ENCODE measurements around the gene LCN15.
"Not testable (repeated sequence)": the region's sequence is repeated elsewhere in the genome, so short reads cannot be mapped to it uniquely, and the experiment has no call there.

The LCN15 gene

DNA sequence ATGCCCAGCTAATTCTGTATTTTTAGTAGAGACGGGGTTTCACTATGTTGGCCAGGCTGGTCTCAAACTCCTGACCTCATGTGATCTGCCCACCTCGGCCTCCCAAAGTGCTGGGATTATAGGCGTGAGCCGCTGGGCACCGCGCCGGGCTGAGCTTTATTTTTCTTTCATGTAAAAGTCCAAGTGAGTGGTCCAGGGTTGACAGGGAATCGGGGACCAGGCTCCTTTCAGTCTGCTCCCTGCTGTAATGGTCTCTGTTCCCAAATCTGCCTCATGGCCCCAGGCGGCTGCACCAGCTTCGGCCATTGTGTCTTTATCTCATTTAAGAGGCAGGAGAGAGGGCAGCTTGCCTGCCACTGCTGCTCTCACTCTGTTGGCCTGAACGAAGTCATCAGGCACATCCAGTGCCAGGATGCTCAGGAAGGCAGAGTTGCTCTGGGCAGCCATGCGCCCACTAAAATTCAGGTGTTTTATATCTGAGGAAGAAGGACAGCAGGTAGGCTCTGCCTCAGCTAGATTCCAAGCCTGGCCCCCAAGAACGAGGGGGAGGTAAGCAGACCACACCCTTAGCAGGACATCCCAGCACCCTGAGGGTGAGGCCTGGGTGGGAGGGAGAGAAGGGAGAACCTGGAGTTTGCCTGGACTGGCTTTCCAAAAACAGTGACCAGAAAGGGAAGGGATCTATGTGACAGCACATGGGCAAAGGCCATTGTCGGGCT is 30.1 kb upstream of the LCN15 start:
- no peak for DNase-seq (ENCODE audit: low read depth)

DNA sequence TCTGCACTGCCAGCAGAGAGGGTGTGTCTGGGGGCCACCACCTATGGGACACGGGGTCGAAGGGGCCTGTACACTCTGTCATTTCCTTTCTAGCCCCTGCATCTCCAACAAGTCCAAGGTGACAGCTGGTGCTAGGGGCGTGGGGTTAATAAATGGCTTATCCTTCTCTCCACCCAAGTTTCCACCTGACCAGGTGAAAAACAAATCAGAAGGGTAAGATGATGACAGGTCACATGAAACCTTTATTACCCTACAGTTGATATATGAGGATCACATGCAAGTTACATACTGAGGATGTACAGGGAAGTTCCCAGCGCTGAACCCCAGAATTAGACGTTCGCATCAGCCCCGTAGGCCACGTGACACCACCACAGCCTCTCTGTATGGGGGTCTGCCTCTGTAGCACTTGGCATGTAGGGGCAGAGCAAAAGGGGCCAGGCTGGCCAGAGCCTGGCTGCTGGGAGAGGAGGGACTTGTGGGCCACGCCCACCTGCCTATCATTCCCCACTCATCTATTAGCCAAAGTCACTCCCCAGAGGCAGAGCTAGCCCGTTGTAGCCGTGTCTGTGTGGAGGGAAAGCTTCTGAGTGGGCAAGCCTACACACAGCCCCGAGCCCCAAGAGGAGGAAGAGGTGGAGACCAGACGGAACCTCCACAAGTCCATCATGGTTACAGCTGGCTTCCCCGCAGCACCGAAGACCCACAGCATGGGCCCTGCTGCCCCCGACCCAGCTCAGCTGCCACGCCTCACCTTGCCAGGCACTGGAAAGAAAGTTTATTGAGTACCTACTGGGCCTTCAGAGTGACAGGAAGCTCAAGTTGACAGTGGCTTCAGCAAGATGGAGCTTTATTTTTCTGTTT is 29.0 kb upstream of the LCN15 start:
- DNase-seq (ENCODE audit: low read depth) = no peak

DNA sequence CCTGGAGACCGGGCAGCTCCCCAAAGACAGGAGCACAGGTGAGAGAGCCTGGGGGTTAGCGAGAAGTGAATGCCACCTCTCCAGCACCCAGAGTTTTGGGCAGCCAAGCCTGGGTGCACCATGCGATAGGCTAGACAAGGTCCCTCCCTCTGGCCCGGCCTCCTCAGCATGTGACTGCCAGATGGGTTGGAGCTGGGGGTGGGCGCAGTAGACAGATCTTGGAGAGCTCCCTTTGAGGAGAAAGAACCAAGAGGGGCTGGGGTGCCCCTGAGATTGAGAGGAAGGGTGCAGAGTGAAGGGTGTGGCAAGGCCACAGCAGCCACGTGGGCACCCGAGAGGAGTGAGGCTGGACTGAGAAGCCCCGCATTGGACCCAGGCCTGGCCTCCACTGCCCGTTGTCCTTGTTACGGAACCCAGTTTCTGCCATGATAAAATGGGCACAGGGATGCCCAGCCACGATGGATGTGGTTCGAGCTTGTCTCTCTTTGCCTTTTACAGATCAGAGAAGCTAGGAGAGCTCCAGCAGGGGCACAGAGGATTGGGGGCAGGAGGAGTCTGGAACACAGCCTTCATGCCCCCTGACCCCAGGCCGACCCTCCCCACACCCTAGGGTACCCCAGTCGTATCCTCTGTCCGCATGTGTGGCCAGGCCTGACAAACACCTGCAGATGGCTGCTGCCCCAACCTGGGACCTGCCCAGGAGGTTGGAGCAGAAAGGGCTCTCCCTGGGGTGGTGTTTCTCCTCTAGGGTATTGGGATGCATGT is 28.2 kb upstream of the LCN15 start:
- no peak for DNase-seq (ENCODE audit: low read depth)

- DNase-seq (ENCODE audit: low read depth) = peak; percentile 58
Measured at GRCh38 chr9:136791516-136792276, 27.4 kb upstream of the LCN15 start.

DNA sequence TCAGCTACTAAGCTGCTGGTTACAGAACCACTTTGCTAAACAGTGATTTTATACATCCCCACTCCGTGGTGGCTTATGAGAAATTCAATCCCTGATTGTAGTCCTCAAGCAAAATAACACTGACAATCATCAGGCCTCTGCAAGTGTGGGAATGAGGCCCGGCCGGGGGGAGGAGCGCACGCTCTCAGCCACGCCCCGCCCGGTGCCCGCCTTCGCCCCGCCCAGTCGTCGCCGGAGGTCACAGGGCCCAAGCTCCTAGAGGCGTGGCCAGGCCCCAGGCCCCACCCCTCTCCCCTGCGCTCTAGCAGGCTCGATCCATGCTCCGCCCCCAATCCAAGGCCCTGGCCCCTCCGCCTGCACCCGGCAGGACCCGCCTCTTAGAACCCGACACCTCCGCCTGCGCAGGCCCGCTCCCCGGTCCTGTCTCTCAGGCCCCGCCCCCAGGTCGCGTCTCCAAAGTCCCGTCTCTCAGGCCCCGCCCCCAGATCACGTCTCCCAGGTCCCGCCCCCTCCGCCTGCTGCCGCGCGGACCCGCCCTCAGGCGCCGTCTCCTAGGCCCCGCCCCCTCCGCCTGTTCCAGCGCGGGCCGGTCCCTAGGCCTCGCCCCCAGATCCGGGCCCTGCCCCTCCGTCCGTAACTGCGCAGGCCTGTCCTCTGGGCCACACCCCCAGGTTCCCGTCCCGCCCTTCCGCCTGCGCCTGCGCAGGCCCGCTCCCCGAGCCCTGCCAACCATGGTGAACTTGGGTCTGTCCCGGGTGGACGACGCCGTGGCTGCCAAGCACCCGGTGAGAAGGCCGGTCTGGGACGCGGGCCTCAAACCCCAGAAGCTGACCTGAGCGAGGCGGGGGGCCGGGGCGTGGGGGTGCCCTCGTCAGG is 26.6 kb upstream of the LCN15 start, which contains the start of gene TMEM141:
Gene TMEM141 (plus strand): TSS at position 705 of the 876 bp plus-strand sequence. CDS start 27 bp downstream, at position 732.
- peak; percentile 99 for DNase-seq (ENCODE audit: low read depth)

DNA sequence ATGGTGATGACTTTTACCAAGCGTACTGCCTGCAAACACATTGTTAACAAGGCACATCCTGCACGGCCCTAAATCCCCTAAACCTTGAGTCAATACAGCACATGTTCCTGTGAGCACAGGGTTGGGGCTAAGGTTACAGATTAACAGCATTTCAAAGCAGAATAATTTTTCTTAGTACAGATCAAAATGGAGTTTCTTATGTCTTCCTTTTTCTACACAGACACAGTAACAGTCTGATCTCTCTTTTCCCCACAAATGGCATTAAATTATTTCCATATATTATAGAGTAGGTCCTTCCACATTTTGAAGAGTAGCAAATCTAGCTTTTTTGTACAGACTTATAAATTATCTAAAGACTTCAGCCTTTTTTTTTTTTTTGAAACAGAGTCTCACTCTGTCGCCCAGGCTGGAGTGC is 25.2 kb upstream of the LCN15 start:
- DNase-seq (ENCODE audit: low read depth) = no peak

DNA sequence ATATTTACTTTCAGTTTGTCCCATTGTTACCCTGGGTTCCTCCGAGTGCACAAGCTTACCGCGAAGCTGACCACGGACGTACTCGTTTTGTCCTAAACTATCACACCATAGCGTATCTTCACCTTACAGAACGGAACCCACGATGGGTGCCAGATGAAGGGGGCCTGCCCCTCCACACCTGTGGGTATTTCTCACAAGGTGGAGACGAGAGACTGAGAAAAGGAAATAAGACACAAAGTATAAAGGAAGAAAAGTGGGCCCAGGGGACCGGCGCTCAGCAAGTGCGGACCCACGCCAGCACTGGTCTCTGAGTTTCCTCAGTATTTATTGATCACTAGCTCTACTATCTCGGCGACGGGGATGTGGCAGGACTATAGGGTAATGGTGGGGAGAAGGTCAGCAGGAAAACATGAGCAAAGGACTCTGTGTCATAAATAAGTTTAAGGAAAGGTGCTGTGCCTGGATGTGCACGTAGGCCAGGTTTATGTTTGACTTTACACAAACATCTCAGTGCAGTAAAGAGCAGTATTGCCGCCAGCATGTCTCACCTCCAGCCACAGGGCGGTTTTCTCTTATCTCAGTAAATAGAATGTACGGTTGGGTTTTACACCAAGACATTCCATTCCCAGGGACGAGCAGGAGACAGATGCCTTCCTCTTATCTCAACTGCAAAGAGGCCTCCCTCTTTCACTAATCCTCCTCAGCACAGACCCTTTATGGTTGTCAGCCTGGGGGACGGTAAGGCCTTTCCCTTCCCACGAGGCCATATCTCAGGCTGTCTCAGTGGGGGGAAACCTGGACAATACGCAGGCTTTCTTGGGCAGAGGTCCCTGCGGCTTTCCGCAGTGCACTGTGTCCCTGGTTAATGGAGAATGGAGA is 24.6 kb upstream of the LCN15 start:
- not testable (repeated sequence) for DNase-seq (ENCODE audit: low read depth)

GRCh38 chr9:136787690-136788400 is 23.5 kb upstream of the LCN15 start:
- peak; percentile 44 for DNase-seq (ENCODE audit: low read depth)

GRCh38 chr9:136786983-136787382 is 22.7 kb upstream of the LCN15 start:
- not testable (repeated sequence) for DNase-seq (ENCODE audit: low read depth)

GRCh38 chr9:136786451-136786850 is 22.1 kb upstream of the LCN15 start:
- no peak for DNase-seq (ENCODE audit: low read depth)

- not testable (repeated sequence) for DNase-seq (ENCODE audit: low read depth)
Measured at GRCh38 chr9:136785565-136786355, 21.4 kb upstream of the LCN15 start.

- no peak for DNase-seq (ENCODE audit: low read depth)
Measured at GRCh38 chr9:136784997-136785361, 20.7 kb upstream of the LCN15 start.

- DNase-seq (ENCODE audit: low read depth) = no peak
Measured at GRCh38 chr9:136784249-136784996, 20.1 kb upstream of the LCN15 start.

DNA sequence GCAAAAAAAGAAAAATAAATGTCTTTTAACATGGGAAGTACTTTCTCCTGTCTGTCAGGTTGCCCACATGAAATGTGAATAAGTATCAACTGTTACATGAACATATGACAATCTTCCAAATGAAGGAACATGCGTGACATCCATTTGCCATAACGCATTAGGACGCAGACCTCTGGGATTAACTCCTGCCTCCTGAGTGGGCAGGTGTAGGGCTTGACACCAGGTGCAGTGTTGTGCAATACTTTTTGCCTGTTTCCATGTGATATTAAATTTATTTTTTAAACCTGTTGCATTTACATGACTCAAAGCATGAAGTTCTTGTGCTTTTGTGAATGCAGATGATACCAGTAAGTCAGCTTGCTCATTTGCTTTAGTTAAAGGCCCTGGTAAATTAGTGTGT is 18.1 kb upstream of the LCN15 start:
- DNase-seq (ENCODE audit: low read depth) = no peak

DNA sequence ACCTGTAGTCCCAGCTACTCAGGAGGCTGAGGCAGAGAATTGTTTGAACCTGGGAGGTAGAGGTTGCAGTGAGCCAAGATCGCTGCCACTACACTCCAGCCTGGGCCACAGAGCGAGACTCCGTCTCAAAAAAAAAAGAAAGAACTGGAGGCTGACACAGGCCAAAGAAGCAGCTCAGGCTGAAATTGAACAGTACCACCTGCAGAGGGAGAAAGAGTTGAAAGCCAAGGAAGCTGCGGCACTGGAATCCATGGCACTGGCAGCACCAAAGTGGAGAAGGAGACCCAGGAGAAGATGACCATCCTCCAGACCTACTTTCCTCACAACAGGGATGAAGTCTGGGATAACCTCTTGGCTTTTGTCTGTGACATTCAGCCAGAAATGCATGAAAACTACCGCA is 15.5 kb upstream of the LCN15 start:
- DNase-seq (ENCODE audit: low read depth) = no peak

DNA sequence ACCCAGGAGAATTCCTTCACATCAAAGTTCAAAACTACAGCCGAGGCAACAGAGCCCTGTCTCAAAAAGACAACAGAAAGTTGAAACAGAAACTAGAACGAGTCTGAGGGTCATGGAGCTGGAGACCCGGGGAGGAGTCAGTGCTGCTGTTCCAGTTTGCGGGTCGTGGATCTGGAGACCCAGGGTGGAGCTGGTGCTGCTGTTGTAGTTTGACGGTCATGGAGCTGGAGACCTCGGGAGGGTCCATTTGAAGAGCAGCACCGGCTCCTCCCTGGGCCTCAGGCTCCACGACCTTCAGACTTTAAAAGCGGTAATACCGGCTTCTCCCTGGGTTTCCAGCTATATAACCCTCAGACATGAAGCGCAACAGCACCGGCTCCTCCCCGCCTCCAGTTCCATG is 13.0 kb upstream of the LCN15 start:
- DNase-seq (ENCODE audit: low read depth) = no peak

- DNase-seq (ENCODE audit: low read depth) = no peak
Measured at GRCh38 chr9:136776947-136777346, 12.6 kb upstream of the LCN15 start.

- DNase-seq (ENCODE audit: low read depth) = no peak
Measured at GRCh38 chr9:136775191-136775590, 10.9 kb upstream of the LCN15 start.

Data from activated T-helper 9 cell treated with anti-CD3 and anti-CD28 coated beads, Interleukin-2, amount 50 U/mL, for 16 hours (primary cell).